HG03571 (cell line): ENCODE measurements around the gene DOCK9.

Source experiments
- ATAC-seq: cut with Tn5 transposase; IDR thresholded peaks from one replicate; pipeline ENCODE4 v1.9.1; 2021; ENCODE audit not compliant: unreplicated experiment

The DOCK9 gene

DNA sequence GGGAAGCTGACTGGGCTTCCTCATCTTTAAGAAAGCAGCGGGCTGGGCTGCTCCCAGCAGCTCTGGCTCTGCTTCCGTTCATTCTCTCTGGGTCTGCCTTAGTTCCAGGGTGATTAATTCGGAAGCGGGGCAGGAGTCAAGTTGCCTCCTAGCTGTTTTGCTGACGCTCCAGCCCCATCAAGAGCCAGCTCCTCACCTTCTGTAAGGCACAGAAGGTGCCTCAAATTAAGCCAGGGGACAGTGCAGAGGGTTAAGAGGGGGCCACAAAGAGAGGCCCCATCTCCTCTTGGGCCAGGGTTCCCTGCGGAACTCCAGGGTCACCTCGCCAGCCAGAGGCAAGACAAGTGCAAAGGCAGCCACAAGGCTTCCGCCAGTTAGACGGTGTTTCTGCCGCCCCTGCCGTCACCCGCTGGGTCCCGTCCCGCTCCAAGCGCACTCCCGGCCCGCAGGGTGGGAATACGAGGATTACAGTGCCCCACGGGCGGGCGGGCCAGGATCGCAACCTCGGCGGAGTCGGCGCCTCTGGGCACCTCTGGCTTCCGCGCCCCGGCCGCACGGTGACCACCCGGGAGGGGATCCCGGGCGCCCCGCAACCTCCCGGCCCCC is 225.9 kb downstream of the DOCK9 start:
- no peak for ATAC-seq

DNA sequence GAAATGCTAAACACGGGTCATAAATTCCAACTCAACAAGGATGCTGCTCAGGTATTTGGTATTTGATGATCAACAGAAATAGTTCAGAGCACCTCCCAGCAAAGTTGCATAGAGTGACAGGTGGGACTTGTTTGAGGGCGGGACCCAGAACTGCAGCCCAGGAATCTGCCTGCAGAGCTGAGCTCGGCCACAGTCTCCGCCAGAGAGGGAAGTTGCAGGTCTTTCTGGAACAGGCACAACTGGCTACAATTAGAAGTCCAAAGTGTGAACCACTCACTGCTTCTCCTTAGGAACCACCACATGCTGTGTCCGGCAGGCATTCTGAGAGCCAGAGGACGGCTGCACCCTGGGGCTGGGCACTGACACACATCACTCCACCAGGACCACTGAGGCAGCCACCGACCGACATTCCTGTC is 226.5 kb downstream of the DOCK9 start:
- no peak for ATAC-seq

DNA sequence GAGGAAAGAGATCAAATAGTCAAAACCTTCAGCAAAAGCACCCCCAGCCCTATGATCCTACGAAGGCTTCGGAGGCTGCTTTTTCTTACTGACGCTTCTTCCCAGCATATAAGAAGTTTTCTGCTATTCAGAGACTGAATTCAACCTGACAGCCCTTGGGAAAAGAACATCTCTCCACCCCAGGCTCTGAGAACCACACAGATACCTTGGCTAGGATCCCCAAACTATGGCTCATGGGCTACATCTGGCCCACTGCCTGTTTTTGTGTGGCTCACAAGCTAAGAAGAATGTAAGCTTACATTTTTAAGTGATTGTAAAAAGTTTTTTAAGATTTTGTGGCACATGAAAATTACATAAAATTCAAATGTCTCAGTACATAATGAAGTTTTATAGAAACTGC is 228.4 kb downstream of the DOCK9 start:
- no peak for ATAC-seq

DNA sequence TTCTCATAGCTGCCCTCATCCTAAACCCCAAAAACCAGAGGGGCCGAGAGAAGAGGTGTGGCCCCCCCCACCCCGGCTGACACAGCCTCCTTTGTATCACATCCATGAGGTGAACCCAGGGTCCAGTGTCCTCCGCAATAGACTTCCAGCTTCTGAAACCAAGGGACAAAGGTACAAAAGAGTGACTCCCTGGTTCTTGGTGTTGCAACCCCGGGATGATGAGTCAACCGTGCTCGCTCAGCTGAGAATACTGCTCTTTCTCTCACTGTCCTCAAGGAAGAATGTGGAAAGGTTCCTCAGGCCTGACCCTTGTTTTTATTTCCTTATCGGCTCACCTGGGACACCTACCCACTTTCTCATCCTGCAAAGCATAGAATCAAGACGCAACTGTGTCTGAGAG is 230.9 kb downstream of the DOCK9 start:
- no peak for ATAC-seq
